GM12891 (cell line): Measurements from ENCODE around the gene JCHAIN.

Experiments
- DNase-seq: peaks from one replicate; pipeline ENCODE4 v3.0.0; 2011; ENCODE audit warnings: low spot score; ENCODE audit not compliant: insufficient read length
- FAIRE-seq: peaks from 2 replicates; lab custom pipeline; 2011; peaks lifted over from hg19 to GRCh38; lab: Jason Lieb, UNC
- PAX5 ChIP-seq: IDR thresholded peaks from 2 replicates; pipeline ENCODE4 v1.6.1; 2011; ENCODE audit warnings: low read length, moderate library complexity, mild to moderate bottlenecking; ENCODE audit not compliant: insufficient read depth, severe bottlenecking
- POLR2A ChIP-seq: IDR thresholded peaks from 2 replicates; pipeline ENCODE4 v1.6.1; 2011; ENCODE audit warnings: low read depth, low read length, control low read depth
- POLR2AphosphoS5 ChIP-seq: IDR thresholded peaks from 2 replicates; pipeline ENCODE4 v1.6.1; 2011; ENCODE audit warnings: low read depth, low read length, control low read depth
- POU2F2 ChIP-seq: IDR thresholded peaks from 2 replicates; pipeline ENCODE4 v1.6.1; 2011; ENCODE audit warnings: low read depth, mild to moderate bottlenecking, control low read depth, low read length, moderate library complexity
- SPI1 ChIP-seq: IDR thresholded peaks from 2 replicates; pipeline ENCODE4 v1.6.1; 2011; ENCODE audit warnings: low read depth, low read length, control low read depth
- TAF1 ChIP-seq: IDR thresholded peaks from 2 replicates; pipeline ENCODE4 v1.6.1; 2011; ENCODE audit warnings: low read depth, low read length, control low read depth

The JCHAIN gene

DNA sequence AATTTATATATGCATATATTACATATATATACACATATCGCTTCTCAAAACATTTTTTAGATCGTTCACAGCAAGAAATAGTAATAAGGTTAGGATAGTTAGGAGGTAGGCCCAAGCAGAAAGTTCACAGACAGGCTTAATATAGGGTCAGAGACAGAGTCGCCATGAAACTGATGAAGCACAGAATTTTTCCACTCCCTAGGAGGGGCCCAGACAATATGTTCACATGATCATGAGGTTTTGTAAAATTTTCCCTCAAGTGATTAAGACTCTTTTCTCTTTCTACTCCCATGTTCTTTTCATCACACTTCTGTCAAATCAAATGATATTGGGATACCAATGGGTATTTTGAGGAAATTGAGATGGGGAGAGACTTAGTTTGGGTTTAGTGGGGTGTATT is 43.0 kb downstream of the JCHAIN start:
- FAIRE-seq (no peak), DNase-seq (no peak)
- no peak for TF ChIP-seq TAF1
- no peak for TF ChIP-seq POLR2AphosphoS5
- TF ChIP-seq POLR2A = no peak
- no peak for TF ChIP-seq POU2F2
- TF ChIP-seq SPI1 = no peak
- TF ChIP-seq PAX5 = no peak

DNA sequence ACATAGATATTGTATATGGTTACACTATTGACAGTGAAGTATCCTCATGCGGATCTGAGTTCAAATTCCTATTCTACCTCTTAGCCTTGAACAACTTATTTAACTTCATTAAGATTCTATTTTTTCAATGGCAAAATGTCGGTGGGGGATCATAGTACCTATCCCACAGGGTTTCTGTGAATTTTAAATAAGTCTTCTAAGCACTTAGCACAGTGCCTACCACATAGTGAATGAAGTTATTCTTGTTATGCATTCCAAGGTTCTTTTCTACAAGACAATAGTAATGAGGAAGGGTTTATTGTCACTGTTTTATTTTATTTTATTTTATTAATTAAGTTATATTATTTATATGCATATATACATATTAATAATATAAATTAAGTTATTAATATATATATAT is 46.5 kb downstream of the JCHAIN start:
- TF ChIP-seq SPI1 = no peak
- TF ChIP-seq PAX5 = no peak
- TF ChIP-seq POLR2A = no peak
- no peak for TF ChIP-seq POU2F2
- no peak for TF ChIP-seq POLR2AphosphoS5
- TF ChIP-seq TAF1 = no peak
- DNase-seq (no peak), FAIRE-seq (no peak)

DNA sequence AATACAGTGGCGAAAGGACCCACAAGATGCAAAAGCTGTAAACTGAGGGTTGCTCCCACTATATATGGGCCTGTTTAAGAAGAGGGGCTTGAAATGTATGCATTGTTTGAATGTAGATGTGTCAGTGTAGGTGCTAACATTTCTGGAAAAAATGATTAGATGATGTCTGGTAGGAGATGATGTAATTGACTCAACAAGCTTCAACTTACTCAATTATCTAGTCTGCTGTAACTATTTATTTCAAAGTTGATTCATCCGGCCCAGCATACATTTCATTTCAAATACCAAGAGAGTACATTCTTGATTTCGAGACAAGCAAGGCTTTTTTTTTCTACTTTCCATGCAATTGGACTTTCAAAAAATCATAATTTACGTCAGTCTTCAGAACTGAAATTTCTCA is 47.0 kb downstream of the JCHAIN start:
- FAIRE-seq = no peak
- TF ChIP-seq POU2F2 (no peak), SPI1 (no peak), PAX5 (no peak), TAF1 (no peak), POLR2AphosphoS5 (no peak), POLR2A (no peak)
- DNase-seq = no peak

DNA sequence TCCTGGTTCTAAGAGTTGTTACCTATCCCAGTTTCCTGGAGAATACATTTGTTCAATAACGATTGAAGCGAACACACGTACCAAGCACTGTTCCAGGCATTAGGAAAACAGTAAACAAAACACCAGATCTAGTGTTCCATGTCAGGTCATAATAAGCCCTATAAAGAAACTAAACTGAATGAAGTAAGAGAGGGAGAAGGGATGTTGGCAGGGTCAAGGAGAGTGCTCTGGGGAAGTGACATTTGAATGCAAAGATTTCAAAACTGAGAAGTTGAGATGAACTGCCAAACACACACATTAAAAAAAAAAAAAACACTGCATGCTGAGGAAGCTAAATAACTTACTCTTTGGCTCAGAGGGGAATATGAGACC is 52.1 kb downstream of the JCHAIN start:
- TF ChIP-seq POLR2A (no peak), POU2F2 (no peak), PAX5 (no peak), SPI1 (no peak), TAF1 (no peak), POLR2AphosphoS5 (no peak)
- DNase-seq (no peak), FAIRE-seq (no peak)

DNA sequence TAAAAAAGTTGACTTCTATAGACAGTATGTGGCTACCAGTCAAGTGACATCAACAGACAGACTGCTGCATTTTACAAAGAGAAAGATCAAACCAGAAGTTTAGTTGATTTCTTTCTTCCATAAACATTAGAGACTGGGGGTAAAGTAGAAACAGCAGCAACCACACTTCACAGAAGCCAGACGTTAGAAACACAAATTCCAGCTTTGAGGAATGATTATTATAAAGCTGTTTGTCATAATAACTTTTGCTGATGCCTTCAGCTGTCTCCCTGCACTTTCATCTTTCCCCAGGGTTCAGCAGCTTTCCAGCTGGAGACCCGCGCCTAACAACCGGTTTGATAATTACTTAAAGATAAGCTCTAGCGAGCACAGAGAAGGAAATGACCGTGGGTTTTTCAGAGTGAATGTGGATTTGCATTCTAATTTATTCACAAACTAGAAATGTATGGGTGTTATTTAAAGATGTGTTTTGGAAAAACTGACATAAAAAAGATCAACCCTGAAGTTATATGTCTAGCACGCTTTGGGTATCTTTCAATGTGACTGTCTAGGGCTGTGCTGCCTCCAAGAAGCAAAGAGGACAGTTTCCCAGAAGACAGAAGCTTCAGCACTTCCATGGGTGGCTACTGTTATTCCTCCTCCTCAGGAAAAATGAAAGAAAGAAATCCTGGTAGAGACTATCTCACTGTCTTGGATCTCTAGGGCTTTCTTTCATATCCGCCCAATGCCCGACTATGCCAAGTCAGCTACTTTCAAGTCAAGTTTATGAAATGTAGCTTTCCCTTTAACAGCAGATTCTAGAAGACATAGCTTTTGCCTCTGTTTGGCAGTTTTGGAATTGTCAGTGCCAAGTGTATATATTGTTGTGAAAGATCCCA is 52.8 kb downstream of the JCHAIN start:
- TF ChIP-seq TAF1 (no peak), POU2F2 (no peak), SPI1 (no peak), POLR2A (no peak), POLR2AphosphoS5 (no peak), PAX5 (no peak)
- no peak for DNase-seq
- peak; percentile 16 for FAIRE-seq

DNA sequence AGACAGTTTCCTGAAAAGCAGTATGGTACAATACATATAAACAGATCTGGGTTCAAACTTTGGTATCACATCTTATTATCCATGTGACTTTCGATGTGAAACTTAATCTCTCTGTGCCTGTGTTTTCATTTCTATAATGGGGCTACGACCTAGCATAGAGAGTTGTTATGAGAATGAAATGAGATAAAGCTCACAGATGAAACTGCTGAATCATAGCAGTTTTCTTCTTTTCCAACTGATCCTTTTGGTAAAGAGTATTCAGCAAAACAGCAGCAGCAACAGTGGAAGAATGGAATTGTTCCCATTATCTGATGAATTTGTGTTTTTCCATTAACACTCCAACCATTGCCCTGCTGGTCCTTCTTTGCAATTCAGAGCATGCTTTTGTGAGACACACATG is 58.0 kb downstream of the JCHAIN start:
- TF ChIP-seq PAX5 = no peak
- no peak for TF ChIP-seq POU2F2
- TF ChIP-seq SPI1 = no peak
- TF ChIP-seq TAF1 = no peak
- TF ChIP-seq POLR2A = no peak
- TF ChIP-seq POLR2AphosphoS5 = no peak
- no peak for FAIRE-seq
- no peak for DNase-seq

DNA sequence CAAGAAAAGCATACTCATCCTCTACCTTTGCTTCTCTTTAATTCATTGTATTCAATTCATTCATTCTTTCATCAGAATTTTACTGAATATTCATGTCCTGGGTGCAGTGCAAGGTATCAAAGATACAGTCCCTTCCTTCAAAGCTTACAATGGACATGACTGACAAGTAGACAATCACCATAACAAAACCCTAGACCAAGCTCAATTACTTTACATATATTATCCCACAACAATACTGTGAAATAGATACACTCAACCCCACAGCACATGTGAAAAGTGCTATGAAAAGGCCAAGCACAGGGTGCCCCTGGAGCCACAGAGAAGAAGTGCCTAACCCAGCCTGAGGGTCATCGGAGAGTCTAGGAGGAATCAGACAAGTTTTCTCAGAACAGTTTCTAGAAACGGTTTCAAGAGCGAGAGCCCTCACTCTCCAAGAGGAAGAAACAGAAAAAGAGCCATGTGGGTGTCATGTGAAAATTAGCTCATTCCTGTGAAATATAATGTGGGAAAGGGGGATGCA is 58.9 kb downstream of the JCHAIN start:
- DNase-seq (no peak), FAIRE-seq (no peak)
- TF ChIP-seq POU2F2 (no peak), PAX5 (no peak), SPI1 (no peak), POLR2A (no peak), POLR2AphosphoS5 (no peak), TAF1 (no peak)

DNA sequence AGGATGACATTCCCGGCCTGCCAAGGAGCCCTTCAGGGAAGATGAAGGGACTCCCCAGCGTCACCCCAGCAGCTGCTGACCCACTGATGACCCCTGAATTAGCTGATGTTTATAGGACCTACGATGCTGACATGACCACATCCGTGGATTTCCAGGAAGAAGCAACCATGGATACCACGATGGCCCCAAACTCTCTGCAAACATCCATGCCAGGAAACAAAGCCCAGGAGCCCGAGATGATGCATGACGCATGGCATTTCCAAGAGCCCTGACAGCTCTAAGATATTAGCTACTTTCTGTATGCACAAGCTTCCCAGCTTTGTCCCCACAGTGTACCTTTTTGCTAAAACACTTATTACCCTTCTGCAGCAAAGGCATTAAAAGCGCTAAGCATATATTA is 59.8 kb downstream of the JCHAIN start:
- no peak for DNase-seq
- no peak for TF ChIP-seq TAF1
- TF ChIP-seq POLR2A = no peak
- TF ChIP-seq SPI1 = no peak
- no peak for TF ChIP-seq POLR2AphosphoS5
- no peak for TF ChIP-seq PAX5
- TF ChIP-seq POU2F2 = no peak
- no peak for FAIRE-seq
